PC-3 (cell line): ENCODE results near the gene TMEM150A. TPM values are rescaled to one million over a fixed set of nuclear protein-coding genes. Genes with fewer than 3 reads are reported as not detected.
"Not testable (repeated sequence)": the region's sequence is repeated elsewhere in the genome, so short reads cannot be mapped to it uniquely, and the experiment has no call there.

ENCODE experiments used
- ATAC-seq: fragments of 200-7000 bp; cut with Tn5 transposase; 2 replicates; pipeline ENCODE4 v1.9.1; 2020; ENCODE audit warnings: mild to moderate bottlenecking, moderate library complexity
- BruUV-seq: library from RNA; stranded (reverse); fragments of 400-500 nt; replicated peaks from 2 replicates; lab custom pipeline; 2021; lab: Mats Ljungman, UMichigan
- CTCF ChIA-PET: fragments of 300-600 bp; sonication (Branson Sonifier 250); formaldehyde crosslinking; loops from one replicate; lab custom pipeline; 2022; ENCODE audit warnings: antibody characterized with exemption; lab: Charles Lee
- POLR2A ChIA-PET: fragments of 300-600 bp; sonication (Branson Sonifier 250); formaldehyde crosslinking; loops from one replicate; lab custom pipeline; 2022; ENCODE audit warnings: antibody characterized with exemption; ENCODE audit not compliant: unreplicated experiment; lab: Charles Lee
- DNase-seq: peaks from one replicate; pipeline ENCODE4 v3.0.0-alpha.2; 2015
- H2AFZ ChIP-seq: fragments of 300-600 bp; sonication (generic); 2 replicates; pipeline ENCODE4 v1.6.0; 2016; ENCODE audit warnings: antibody characterized with exemption, low read length
- H3F3A ChIP-seq: fragments of 300-600 bp; sonication (generic); one replicate; pipeline ENCODE4 v1.6.0; 2017; ENCODE audit warnings: antibody characterized with exemption, low read length, control low read depth, mild to moderate bottlenecking; ENCODE audit not compliant: unreplicated experiment
- H3K27ac ChIP-seq: fragments of 300-600 bp; sonication (generic); 2 replicates; pipeline ENCODE4 v1.5.1; 2016; ENCODE audit warnings: mild to moderate bottlenecking, low read length
- H3K27me3 ChIP-seq: fragments of 300-600 bp; sonication (generic); 2 replicates; pipeline ENCODE4 v1.6.1; 2016; ENCODE audit warnings: low read length, mixed read lengths
- H3K36me3 ChIP-seq: fragments of 300-600 bp; sonication (generic); 2 replicates; pipeline ENCODE4 v1.6.1; 2016; ENCODE audit warnings: low read depth, mixed run types, low read length, mixed read lengths
- H3K4me1 ChIP-seq: fragments of 300-600 bp; sonication (generic); 2 replicates; pipeline ENCODE4 v1.5.1; 2016; ENCODE audit warnings: low read length; ENCODE audit not compliant: insufficient read depth
- H3K4me2 ChIP-seq: fragments of 300-600 bp; sonication (generic); 2 replicates; pipeline ENCODE4 v1.6.0; 2016; ENCODE audit warnings: low read length
- H3K4me3 ChIP-seq: fragments of 300-600 bp; sonication (generic); 2 replicates; pipeline ENCODE4 v1.5.1; 2016; ENCODE audit warnings: mild to moderate bottlenecking, low read length, mixed read lengths
- H3K79me2 ChIP-seq: fragments of 300-600 bp; sonication (generic); 2 replicates; pipeline ENCODE4 v1.6.1; 2017; ENCODE audit warnings: low read length, mixed read lengths
- H3K9ac ChIP-seq: fragments of 300-600 bp; sonication (generic); 2 replicates; pipeline ENCODE4 v1.6.0; 2016; ENCODE audit warnings: mild to moderate bottlenecking, low read length
- H3K9me2 ChIP-seq: fragments of 300-600 bp; sonication (generic); replicated peaks from 2 replicates; pipeline ENCODE4 v1.6.1; 2016; ENCODE audit warnings: mixed run types, low read length, mixed read lengths
- H3K9me3 ChIP-seq: fragments of 300-600 bp; sonication (generic); 2 replicates; pipeline ENCODE4 v1.6.1; 2016; ENCODE audit warnings: low read length, mixed read lengths
- H4K20me1 ChIP-seq: fragments of 300-600 bp; sonication (generic); 2 replicates; pipeline ENCODE4 v1.6.1; 2016; ENCODE audit warnings: low read length, mixed read lengths
- CTCF ChIP-seq: fragments of 300-600 bp; sonication (generic); conservative IDR thresholded peaks from 2 replicates; pipeline ENCODE4 v1.5.1; 2017; ENCODE audit warnings: antibody characterized with exemption, low read depth, mild to moderate bottlenecking, low read length
- EZH2 ChIP-seq: fragments of 300-600 bp; sonication (generic); IDR thresholded peaks from one replicate; pipeline ENCODE4 v1.6.1; 2017; ENCODE audit warnings: antibody characterized with exemption, mild to moderate bottlenecking, low read length; ENCODE audit not compliant: unreplicated experiment
- EZH2phosphoT487 ChIP-seq: fragments of 300-600 bp; sonication (generic); IDR thresholded peaks from 2 replicates; pipeline ENCODE4 v1.6.1; 2018; ENCODE audit warnings: mild to moderate bottlenecking, antibody characterized with exemption, low read length, borderline replicate concordance
- intact Hi-C: fragments of 100-400 bp; cut with micrococcal nuclease; formaldehyde crosslinking; loops from 2 replicates; pipeline ENCODE4 v1.9.0; 2023
- total RNA-seq: library from RNA; depleted of rRNA; stranded (reverse); fragments of >200 nt; gene quantifications from 2 replicates; pipeline ENCODE4 v1.2.3, GENCODE V29; 2014

Gene TMEM150A
- total RNA-seq, 1 experiment from 2014 or later, result 4.9 TPM

- Histone ChIP-seq H3K4me1 (peaks cover 25% of the 10 kb centered on the region), H2AFZ (no peak overlapping the region), H3K9me3 (no peaks in the 10 kb centered on the region), H3K9ac (no peak overlapping the region), H3K79me2 (peaks cover 63% of the 10 kb centered on the region), H3F3A (no peaks in the 10 kb centered on the region), H3K27me3 (no peaks in the 10 kb centered on the region), H3K4me2 (no peak overlapping the region), H3K9me2 (no peaks in the 10 kb centered on the region), H3K36me3 (peaks cover 11% of the 10 kb centered on the region), H3K4me3 (no peak overlapping the region), H3K27ac (no peak overlapping the region), H4K20me1 (peaks cover 7% of the 10 kb centered on the region)
- CTCF ChIA-PET, result no interaction called here
- no peak for TF ChIP-seq CTCF
- TF ChIP-seq EZH2phosphoT487, result no peak
- no peak for TF ChIP-seq EZH2
- intact Hi-C loops, result no loop called here
- DNase-seq, result no peak
- no TSS peak for BruUV-seq
- ATAC-seq, result no peak
- POLR2A ChIA-PET, result no interaction called here
These were observed 12.9 kb upstream of the TMEM150A start for GRCh38 chr2:85615413-85615728.

GRCh38 chr2:85614757-85615156 is 12.3 kb upstream of the TMEM150A start:
- H3K4me2 ChIP-seq, H3F3A ChIP-seq, H3K9me3 ChIP-seq, DNase-seq, POLR2A ChIA-PET, H3K27ac ChIP-seq, H4K20me1 ChIP-seq, H3K36me3 ChIP-seq, ATAC-seq, H3K4me3 ChIP-seq, BruUV-seq, H3K27me3 ChIP-seq, H3K9ac ChIP-seq, H3K9me2 ChIP-seq, CTCF ChIA-PET, H2AFZ ChIP-seq: not testable (repeated sequence)
- intact Hi-C loops, result loop anchor here (5.0 kb wide), 1 partner anchor 493 kb away; the partner anchor contains the start of genes POLR1A and PTCD3
- Histone ChIP-seq H3K4me1 (peaks cover 27% of the 10 kb centered on the region), H3K79me2 (peaks cover 61% of the 10 kb centered on the region)

DNA sequence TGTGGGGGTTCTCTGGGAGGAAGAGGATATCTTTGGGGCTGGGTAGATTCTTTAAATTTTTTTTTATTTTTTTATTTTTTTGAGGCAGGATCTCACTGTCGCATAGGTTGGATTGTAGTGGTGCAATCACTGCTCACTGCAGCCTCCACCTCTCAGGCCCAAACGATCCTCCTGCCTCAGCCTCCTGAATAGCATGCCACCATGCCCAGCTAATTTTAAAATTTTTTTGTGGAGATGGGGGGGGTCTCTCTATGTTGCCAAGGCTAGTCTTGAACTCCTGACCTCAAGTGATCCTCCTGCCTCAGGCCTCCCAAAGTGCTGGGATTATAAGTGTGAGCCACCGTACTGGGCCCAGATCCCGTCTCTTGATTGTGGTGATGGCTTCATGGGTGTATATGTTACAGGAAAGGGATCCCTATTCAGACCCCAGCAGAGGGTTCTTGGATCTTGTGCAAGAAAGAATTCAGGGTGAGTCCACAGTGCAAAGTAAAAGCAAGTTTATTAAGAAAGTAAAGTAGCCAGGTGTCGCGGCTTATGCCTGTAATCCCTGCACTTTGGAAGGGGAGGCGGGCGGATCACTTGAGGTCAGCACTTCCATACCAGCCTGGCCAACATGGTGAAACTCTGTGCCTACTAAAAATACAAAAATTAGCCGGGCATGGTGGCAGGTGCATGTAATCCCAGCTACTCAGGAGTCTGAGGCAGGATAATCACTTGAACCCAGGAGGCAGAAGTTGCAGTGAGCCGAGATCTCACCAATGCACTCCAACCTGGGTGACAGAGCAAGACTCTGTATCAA is 11.4 kb upstream of the TMEM150A start:
- peaks cover 57% of the 10 kb centered on the region for H3K79me2 ChIP-seq
- no peak overlapping the region for H2AFZ ChIP-seq
- POLR2A ChIA-PET, result no interaction called here
- DNase-seq, result no peak
- BruUV-seq, result no TSS peak
- H3K36me3 ChIP-seq, result no peaks in the 10 kb centered on the region; the same call in 1 of the 2 replicates
- no peak overlapping the region for H3K9ac ChIP-seq
- H3K9me3 ChIP-seq, result no peaks in the 10 kb centered on the region
- H4K20me1 ChIP-seq, result peaks cover 7% of the 10 kb centered on the region
- no peaks in the 10 kb centered on the region for H3K9me2 ChIP-seq
- H3F3A ChIP-seq, result no peaks in the 10 kb centered on the region
- CTCF ChIA-PET, result no interaction called here
- H3K4me1 ChIP-seq, result peaks cover 21% of the 10 kb centered on the region
- no peak for ATAC-seq
- no peaks in the 10 kb centered on the region for H3K27me3 ChIP-seq
- TF ChIP-seq EZH2phosphoT487, result no peak
- no peak for TF ChIP-seq EZH2
- no peak for TF ChIP-seq CTCF
- no peak overlapping the region for H3K27ac ChIP-seq
- no peak overlapping the region for H3K4me3 ChIP-seq
- no peak overlapping the region for H3K4me2 ChIP-seq
- intact Hi-C loops, result loop anchor here (5.0 kb wide), 1 partner anchor 493 kb away; the partner anchor contains the start of genes POLR1A and PTCD3
